Gastrocnemius medialis (tissue), 4 donors: Measurements from ENCODE around the gene TUBA3E.
"Not testable (repeated sequence)": the region's sequence is repeated elsewhere in the genome, so short reads cannot be mapped to it uniquely, and the experiment has no call there.

Experiments
- CTCF ChIP-seq, 5 experiments: fragments of 450-650 bp in 3 of 5; fragments of 200-600 bp in 2 of 5; sonication (generic) in 2 of 5; IDR thresholded peaks in 4 of 5; conservative IDR thresholded peaks in 1 of 5; 1 replicate in 4 of 5; 2 replicates in 1 of 5; pipeline ENCODE4 v1.5.1; 2016 to 2019; ENCODE audit warnings: antibody characterized with exemption in 5 of 5, mild to moderate bottlenecking in 3 of 5, moderate library complexity in 3 of 5
- POLR2A ChIP-seq, 2 donors: fragments of 450-650 bp; IDR thresholded peaks; one replicate each; pipeline ENCODE4 v1.6.1; 2017; ENCODE audit warnings: antibody characterized with exemption in 2 of 2, mild to moderate bottlenecking in 2 of 2, moderate library complexity in 2 of 2

DNA sequence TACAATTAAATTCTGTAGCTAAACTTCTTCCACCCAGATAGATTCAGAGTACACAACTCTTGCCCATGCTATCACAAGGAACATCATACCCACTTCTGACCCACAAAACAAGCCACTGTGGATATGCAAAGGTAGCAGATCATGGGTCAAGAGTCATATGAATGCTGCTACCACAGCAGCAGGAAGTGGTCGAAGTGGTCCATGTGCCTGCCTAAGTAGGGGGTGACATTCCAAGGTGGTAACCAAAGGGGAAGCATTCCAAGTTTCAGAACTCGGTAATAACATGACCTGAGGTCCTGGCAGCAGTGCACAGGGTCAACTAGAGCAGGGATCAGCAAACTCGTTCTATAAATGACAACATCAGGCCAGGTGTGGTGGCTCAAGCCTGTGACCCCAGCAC is 5.8 kb downstream of the TUBA3E start:
- TF ChIP-seq CTCF (IDR thresholded peaks at IDR 0.05 in 4 of 5, conservative IDR thresholded peaks at IDR 0.05 in 1 of 5); POLR2A (IDR thresholded peaks at IDR 0.05): not testable (repeated sequence)
